HepG2 (cell line): ENCODE data around the gene TFAP2A. TPM values are rescaled to one million over a fixed set of nuclear protein-coding genes. Genes with fewer than 3 reads are reported as not detected.

Source experiments
- ATAC-seq: fragments of 200-7000 bp; cut with Tn5 transposase; 3 replicates; pipeline ENCODE4 v1.9.1; 2020; ENCODE audit warnings: mild to moderate bottlenecking, moderate library complexity
- BruUV-seq: library from RNA; stranded (reverse); fragments of 400-500 nt; replicated peaks from 2 replicates; lab custom pipeline; 2021; lab: Mats Ljungman, UMichigan
- CTCF ChIA-PET: fragments of 300-600 bp; formaldehyde crosslinking; extraction: SDS; loops from one replicate; lab custom pipeline; 2021; ENCODE audit warnings: low total read pairs, inconsistent platforms, low intra/inter-chr PET ratio; lab: Yijun Ruan, JAX
- POLR2A ChIA-PET: fragments of 350-600 bp; sonication (Branson Sonifier 250); formaldehyde crosslinking; loops from one replicate; lab custom pipeline; 2020; ENCODE audit warnings: antibody characterized with exemption, inconsistent platforms; lab: Yijun Ruan, JAX
- DNase-seq: peaks from one replicate; pipeline ENCODE4 v3.0.0-alpha.2; 2015; ENCODE audit warnings: low spot score
- FAIRE-seq: peaks from 3 replicates; lab custom pipeline; 2011; peaks lifted over from hg19 to GRCh38; lab: Jason Lieb, UNC
- H2AFZ ChIP-seq: one replicate; pipeline ENCODE4 v1.6.1; 2011; ENCODE audit warnings: low read length, inconsistent platforms
- H3K27ac ChIP-seq: fragments of 300-600 bp; 3 replicates; pipeline ENCODE4 v1.8.0; 2011; ENCODE audit warnings: mixed run types, mild to moderate bottlenecking, mixed read lengths, low read length, inconsistent platforms; ENCODE audit not compliant: insufficient read depth; ENCODE audit errors: extremely low read length
- H3K27me3 ChIP-seq, 2 experiments: fragments of 200-600 bp in 1 of 2; 2 replicates in 1 of 2; 3 replicates in 1 of 2; pipeline versions ENCODE4 v1.6.0 to v1.8.0; 2011; ENCODE audit warnings: low read length in 2 of 2, mild to moderate bottlenecking in 2 of 2, moderate library complexity in 2 of 2, inconsistent platforms in 1 of 2; ENCODE audit not compliant: insufficient read depth in 2 of 2, control insufficient read depth in 1 of 2
- H3K36me3 ChIP-seq, 2 experiments: fragments of 200-600 bp in 1 of 2; replicated peaks in 1 of 2; 2 replicates in 1 of 2; 3 replicates in 1 of 2; pipeline versions ENCODE4 v1.5.1 to v1.8.0; 2011; ENCODE audit warnings: low read length in 2 of 2, inconsistent platforms in 1 of 2; ENCODE audit not compliant: insufficient read depth in 2 of 2, control insufficient read depth in 1 of 2
- H3K4me1 ChIP-seq: 2 replicates; pipeline ENCODE4 v1.5.1; 2012; ENCODE audit warnings: low read length, inconsistent platforms; ENCODE audit not compliant: insufficient read depth
- H3K4me2 ChIP-seq: 2 replicates; pipeline ENCODE4 v1.6.0; 2011; ENCODE audit warnings: low read depth, low read length, inconsistent platforms
- H3K4me3 ChIP-seq, 3 experiments: fragments of 200-600 bp in 1 of 3; sonication (generic), shearing (Covaris generic) in 1 of 3; replicated peaks in 1 of 3; 2 replicates each; pipeline ENCODE4 v1.5.1; 2011 to 2016; ENCODE audit warnings: low read length in 3 of 3, inconsistent platforms in 2 of 3, low read depth in 2 of 3, mild to moderate bottlenecking in 2 of 3, control low read depth in 1 of 3, mixed read lengths in 1 of 3; ENCODE audit not compliant: insufficient read depth in 1 of 3
- H3K79me2 ChIP-seq: one replicate; pipeline ENCODE4 v1.6.1; 2011; ENCODE audit warnings: low read length, inconsistent platforms; ENCODE audit not compliant: insufficient read depth
- H3K9ac ChIP-seq: 2 replicates; pipeline ENCODE4 v1.6.0; 2011; ENCODE audit warnings: mild to moderate bottlenecking, low read depth, low read length, inconsistent platforms; ENCODE audit not compliant: insufficient read depth
- H3K9me3 ChIP-seq: 2 replicates; pipeline ENCODE4 v1.5.1; 2012; ENCODE audit warnings: mild to moderate bottlenecking, low read length
- H4K20me1 ChIP-seq: 2 replicates; pipeline ENCODE4 v1.6.0; 2011; ENCODE audit warnings: inconsistent platforms, mild to moderate bottlenecking, low read length, moderate library complexity; ENCODE audit not compliant: insufficient read depth
- ISL2 ChIP-seq: sonication (generic); formaldehyde crosslinking; IDR thresholded peaks from 2 replicates; pipeline ENCODE4 v1.5.0; 2020; ENCODE audit warnings: missing genetic modification reagents
- SIX4 ChIP-seq: sonication (generic); formaldehyde crosslinking; IDR thresholded peaks from 2 replicates; pipeline ENCODE4 v1.4.0; 2020; ENCODE audit warnings: missing genetic modification reagents
- ZNF431 ChIP-seq: sonication (generic); formaldehyde crosslinking; IDR thresholded peaks from 2 replicates; pipeline ENCODE4 v1.9.0; 2022; ENCODE audit warnings: missing genetic modification reagents, low read depth, mild to moderate bottlenecking, borderline replicate concordance
- WGBS: methylation state at CpG from one replicate; pipeline ENCODE4 v1.1.6; 2017; ENCODE audit warnings: low lambda C conversion rate; 5-methylcytosine and 5-hydroxymethylcytosine counted together
- in situ Hi-C: cut with HindIII; loops from 2 replicates; pipeline ENCODE4 v1.10.0; 2017; ENCODE audit warnings: low pct_unique_long_range_greater_than_20kb; ENCODE audit not compliant: extremely low pct_ligation_motif_present
- intact Hi-C: fragments of 100-400 bp; cut with micrococcal nuclease; formaldehyde crosslinking; loops from one replicate; pipeline ENCODE4 v1.10.0; 2022; ENCODE audit not compliant: unreplicated experiment
- polyA plus RNA-seq, 8 experiments: library from polyadenylated mRNA; depleted of rRNA in 3 of 8; stranded (reverse) in 7 of 8; unstranded in 1 of 8; fragments of >200 nt; fragmentation: Illumina TruSeq in 4 of 8; extraction: Trizol in 4 of 8; gene quantifications; 2 replicates each; pipeline versions ENCODE4 v1.2.1 to v1.2.3, GENCODE V29; 2011 to 2016; ENCODE audit warnings: low read depth in 4 of 8, missing spikeins in 1 of 8, mixed read lengths in 1 of 8; ENCODE audit not compliant: insufficient read depth in 1 of 8
- total RNA-seq, 5 experiments: library from RNA; depleted of rRNA; stranded (reverse); fragments of >200 nt; fragmentation: Illumina TruSeq; extraction: Trizol; gene quantifications; 2 replicates each; pipeline ENCODE4 v1.2.3, GENCODE V29; 2016; ENCODE audit warnings: low read depth in 1 of 5
- TF ChIP-seq, protein P1 (sequence below): sonication (generic); formaldehyde crosslinking; conservative IDR thresholded peaks from 2 replicates; pipeline ENCODE4 v1.5.0; 2020; ENCODE audit warnings: missing genetic modification reagents
- TF ChIP-seq, protein P2 (sequence below): sonication (generic); formaldehyde crosslinking; IDR thresholded peaks from 2 replicates; pipeline ENCODE4 v1.4.0; 2020; ENCODE audit warnings: missing genetic modification reagents

TFAP2A gene
- total and polyA plus RNA-seq, 2 of the 13 experiments (the other 11 are each of a cell fraction or from before 2014, with no cell fraction given): not detected

DNA sequence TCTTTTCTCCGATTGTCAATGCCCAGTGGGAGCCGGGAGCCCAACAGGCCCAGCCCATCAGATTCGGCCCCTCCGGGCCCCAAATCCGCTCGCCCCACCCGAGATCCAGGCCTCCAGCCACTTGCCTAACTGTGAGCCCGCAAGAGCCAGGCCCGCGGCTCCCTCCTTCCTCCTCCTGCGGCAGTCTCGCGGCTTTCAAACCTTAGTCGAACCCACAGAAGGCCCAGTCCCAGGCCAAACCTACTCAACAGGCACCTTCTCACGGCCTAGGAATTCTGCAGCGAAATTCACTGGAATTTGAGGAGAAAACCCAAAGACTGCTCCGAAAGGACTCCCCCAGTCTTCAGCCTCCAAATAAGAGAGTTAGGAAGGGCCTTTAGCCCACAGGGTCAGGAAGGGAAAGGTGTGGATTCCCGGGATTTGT is 2.8 kb upstream of the TFAP2A start:
- TF ChIP-seq SIX4 (CRISPR knock-in tag) (no peak), ISL2 (CRISPR knock-in tag) (no peak), ZNF431 (CRISPR knock-in tag) (no peak)
- TF ChIP-seq, protein P1, sequence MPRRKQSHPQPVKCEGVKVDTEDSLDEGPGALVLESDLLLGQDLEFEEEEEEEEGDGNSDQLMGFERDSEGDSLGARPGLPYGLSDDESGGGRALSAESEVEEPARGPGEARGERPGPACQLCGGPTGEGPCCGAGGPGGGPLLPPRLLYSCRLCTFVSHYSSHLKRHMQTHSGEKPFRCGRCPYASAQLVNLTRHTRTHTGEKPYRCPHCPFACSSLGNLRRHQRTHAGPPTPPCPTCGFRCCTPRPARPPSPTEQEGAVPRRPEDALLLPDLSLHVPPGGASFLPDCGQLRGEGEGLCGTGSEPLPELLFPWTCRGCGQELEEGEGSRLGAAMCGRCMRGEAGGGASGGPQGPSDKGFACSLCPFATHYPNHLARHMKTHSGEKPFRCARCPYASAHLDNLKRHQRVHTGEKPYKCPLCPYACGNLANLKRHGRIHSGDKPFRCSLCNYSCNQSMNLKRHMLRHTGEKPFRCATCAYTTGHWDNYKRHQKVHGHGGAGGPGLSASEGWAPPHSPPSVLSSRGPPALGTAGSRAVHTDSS (CRISPR knock-in tag): no peak
- TF ChIP-seq, protein P2, sequence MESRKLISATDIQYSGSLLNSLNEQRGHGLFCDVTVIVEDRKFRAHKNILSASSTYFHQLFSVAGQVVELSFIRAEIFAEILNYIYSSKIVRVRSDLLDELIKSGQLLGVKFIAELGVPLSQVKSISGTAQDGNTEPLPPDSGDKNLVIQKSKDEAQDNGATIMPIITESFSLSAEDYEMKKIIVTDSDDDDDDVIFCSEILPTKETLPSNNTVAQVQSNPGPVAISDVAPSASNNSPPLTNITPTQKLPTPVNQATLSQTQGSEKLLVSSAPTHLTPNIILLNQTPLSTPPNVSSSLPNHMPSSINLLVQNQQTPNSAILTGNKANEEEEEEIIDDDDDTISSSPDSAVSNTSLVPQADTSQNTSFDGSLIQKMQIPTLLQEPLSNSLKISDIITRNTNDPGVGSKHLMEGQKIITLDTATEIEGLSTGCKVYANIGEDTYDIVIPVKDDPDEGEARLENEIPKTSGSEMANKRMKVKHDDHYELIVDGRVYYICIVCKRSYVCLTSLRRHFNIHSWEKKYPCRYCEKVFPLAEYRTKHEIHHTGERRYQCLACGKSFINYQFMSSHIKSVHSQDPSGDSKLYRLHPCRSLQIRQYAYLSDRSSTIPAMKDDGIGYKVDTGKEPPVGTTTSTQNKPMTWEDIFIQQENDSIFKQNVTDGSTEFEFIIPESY (CRISPR knock-in tag): no peak
- Histone ChIP-seq H3K27ac (no peak overlapping the region), H3K4me1 (no peaks in the 10 kb centered on the region), H3K4me3 (no peak overlapping the region), H3K27me3 (peaks cover 28 to 100% of the 10 kb centered on the region in 2 experiments), H3K36me3 (no peaks in the 10 kb centered on the region), H3K4me2 (no peak overlapping the region), H4K20me1 (no peaks in the 10 kb centered on the region; the same call in 1 of the 2 replicates), H3K79me2 (no peaks in the 10 kb centered on the region), H3K9me3 (no peaks in the 10 kb centered on the region), H2AFZ (no peak overlapping the region), H3K9ac (no peak overlapping the region)
- DNase-seq: no peak
- FAIRE-seq: no peak
- no TSS peak for BruUV-seq
- intact Hi-C loops: no loop called here
- ATAC-seq: no peak
- POLR2A ChIA-PET: no interaction called here
- CTCF ChIA-PET: no interaction called here
- in situ Hi-C loops: no loop called here
- 47% methylated on average over 17 of the region's 18 CpGs for WGBS
